Neuronal stem cell (in vitro differentiated cells): ENCODE measurements around the gene PLD4.

Source experiments
- DNase-seq: peaks from one replicate; pipeline ENCODE4 v3.0.0-alpha.2; 2013; ENCODE audit warnings: low spot score
- H2AFZ ChIP-seq: one replicate; pipeline ENCODE4 v1.6.1; 2013; ENCODE audit warnings: mild to moderate bottlenecking, low read length, inconsistent platforms
- H2AK5ac ChIP-seq: 2 replicates; pipeline ENCODE4 v1.6.1; 2013; ENCODE audit warnings: low read depth, mild to moderate bottlenecking, inconsistent platforms, low read length, moderate library complexity, mixed read lengths
- H2BK120ac ChIP-seq: 2 replicates; pipeline ENCODE4 v1.6.1; 2013; ENCODE audit warnings: low read depth, mild to moderate bottlenecking, inconsistent platforms, low read length, moderate library complexity, mixed read lengths
- H2BK12ac ChIP-seq: one replicate; pipeline ENCODE4 v1.6.1; 2013; ENCODE audit warnings: low read length, inconsistent platforms
- H2BK15ac ChIP-seq: 2 replicates; pipeline ENCODE4 v1.6.1; 2013; ENCODE audit warnings: mild to moderate bottlenecking, low read length, inconsistent platforms, mixed read lengths
- H2BK5ac ChIP-seq: one replicate; pipeline ENCODE4 v1.6.1; 2013; ENCODE audit warnings: inconsistent platforms, mild to moderate bottlenecking, low read length, moderate library complexity
- H3K14ac ChIP-seq: one replicate; pipeline ENCODE4 v1.6.1; 2013; ENCODE audit warnings: low read length, inconsistent platforms
- H3K18ac ChIP-seq: 2 replicates; pipeline ENCODE4 v1.6.1; 2013; ENCODE audit warnings: low read length, inconsistent platforms
- H3K23ac ChIP-seq: 2 replicates; pipeline ENCODE4 v1.6.1; 2013; ENCODE audit warnings: low read depth, mild to moderate bottlenecking, mixed read lengths, low read length, inconsistent platforms; ENCODE audit not compliant: poor library complexity
- H3K27ac ChIP-seq: replicated peaks from 3 replicates; pipeline ENCODE4 v1.5.1; 2013; ENCODE audit warnings: low read length, inconsistent platforms
- H3K27me3 ChIP-seq, 3 experiments: 2 replicates each; pipeline ENCODE4 v1.6.1; 2013; ENCODE audit warnings: low read length in 3 of 3, mild to moderate bottlenecking in 2 of 3, inconsistent platforms in 1 of 3, low read depth in 1 of 3, mixed read lengths in 1 of 3, moderate library complexity in 1 of 3; ENCODE audit not compliant: control insufficient read depth in 3 of 3, insufficient read depth in 3 of 3
- H3K36me3 ChIP-seq, 2 donors: replicated peaks in 1 of 2; 2 replicates each; pipeline ENCODE4 v1.6.1; 2013; ENCODE audit warnings: low read length in 2 of 2; ENCODE audit not compliant: control insufficient read depth in 2 of 2, insufficient read depth in 2 of 2
- H3K4ac ChIP-seq: 2 replicates; pipeline ENCODE4 v1.6.1; 2013; ENCODE audit warnings: inconsistent platforms, mild to moderate bottlenecking, low read length, moderate library complexity
- H3K4me1 ChIP-seq, 2 donors: 1 replicate in 1 of 2; 2 replicates in 1 of 2; pipeline ENCODE4 v1.6.1; 2013; ENCODE audit warnings: low read length in 2 of 2, low read depth in 1 of 2; ENCODE audit not compliant: control insufficient read depth in 2 of 2, insufficient read depth in 1 of 2
- H3K4me2 ChIP-seq: one replicate; pipeline ENCODE4 v1.6.1; 2013; ENCODE audit warnings: mild to moderate bottlenecking, low read length, inconsistent platforms; ENCODE audit not compliant: insufficient read depth, poor library complexity, severe bottlenecking
- H3K4me3 ChIP-seq, 2 donors: 2 replicates each; pipeline ENCODE4 v1.5.1; 2013; ENCODE audit warnings: low read length in 2 of 2, mild to moderate bottlenecking in 2 of 2, inconsistent platforms in 1 of 2, moderate library complexity in 1 of 2
- H3K79me1 ChIP-seq: one replicate; pipeline ENCODE4 v1.6.1; 2013; ENCODE audit warnings: low read depth, mild to moderate bottlenecking, inconsistent platforms, low read length, moderate library complexity
- H3K9ac ChIP-seq: one replicate; pipeline ENCODE4 v1.6.1; 2013; ENCODE audit warnings: mild to moderate bottlenecking, low read depth, low read length, inconsistent platforms; ENCODE audit not compliant: poor library complexity
- H3K9me3 ChIP-seq, 2 donors: replicated peaks in 1 of 2; 2 replicates each; pipeline versions ENCODE3 to v1.6.1; 2013; ENCODE audit warnings: low read length in 2 of 2, mild to moderate bottlenecking in 2 of 2, inconsistent platforms in 1 of 2, low read depth in 1 of 2, mixed read lengths in 1 of 2, moderate library complexity in 1 of 2; ENCODE audit not compliant: control insufficient read depth in 2 of 2, insufficient read depth in 1 of 2
- H4K8ac ChIP-seq: one replicate; pipeline ENCODE4 v1.6.1; 2013; ENCODE audit warnings: low read depth, mild to moderate bottlenecking, inconsistent platforms, low read length, moderate library complexity
- H4K91ac ChIP-seq: one replicate; pipeline ENCODE4 v1.6.1; 2013; ENCODE audit warnings: low read length, low read depth, mild to moderate bottlenecking, inconsistent platforms; ENCODE audit not compliant: poor library complexity
- WGBS, 2 donors: extraction: QIAGEN DNeasy Blood & Tissue Kit; methylation state at CpG; one replicate each; pipeline ENCODE4 v1.1.7; 2013; ENCODE audit warnings: missing lambda C conversion rate in 2 of 2, mixed read lengths in 1 of 2; ENCODE audit not compliant: insufficient read length in 2 of 2, insufficient replicate concordance in 1 of 2; ENCODE audit errors: extremely low coverage in 2 of 2; 5-methylcytosine and 5-hydroxymethylcytosine counted together

Gene PLD4

GRCh38 chr14:104979758-104980610 lies 55.3 kb downstream of the PLD4 start:
- H3K4ac ChIP-seq = no peak overlapping the region
- H2BK12ac ChIP-seq = peak overlapping the region; percentile 41
- no peak overlapping the region for H2AFZ ChIP-seq
- H3K18ac ChIP-seq = peak overlapping the region; percentile 57
- H3K23ac ChIP-seq = no peak overlapping the region
- peak overlapping the region; percentile 66 for H2BK5ac ChIP-seq
- peak overlapping the region; percentile 31 for H2BK120ac ChIP-seq
- peaks cover 16 to 17% of the 10 kb centered on the region in 2 donors for H3K4me1 ChIP-seq
- peak overlapping the region; percentile 82 for H3K14ac ChIP-seq
- H2BK15ac ChIP-seq = no peak overlapping the region
- H3K9ac ChIP-seq = peak overlapping the region; percentile 70
- no peaks in the 10 kb centered on the region for H3K36me3 ChIP-seq
- peaks cover 5 to 82% (median 37%) of the 10 kb centered on the region in 3 experiments for H3K27me3 ChIP-seq
- no peak for DNase-seq
- no peak overlapping the region for H4K8ac ChIP-seq
- H4K91ac ChIP-seq = peak overlapping the region; percentile 59
- no peak overlapping the region for H3K4me2 ChIP-seq
- H3K9me3 ChIP-seq = no peaks in the 10 kb centered on the region
- WGBS, 2 donors = no CpG with 5 or more reads among the region's 19 CpGs
- peak overlapping the region; percentile 81 for H2AK5ac ChIP-seq
- H3K4me3 ChIP-seq = no peak overlapping the region
- H3K79me1 ChIP-seq = peaks cover 3% of the 10 kb centered on the region
- H3K27ac ChIP-seq = no peak overlapping the region

DNA sequence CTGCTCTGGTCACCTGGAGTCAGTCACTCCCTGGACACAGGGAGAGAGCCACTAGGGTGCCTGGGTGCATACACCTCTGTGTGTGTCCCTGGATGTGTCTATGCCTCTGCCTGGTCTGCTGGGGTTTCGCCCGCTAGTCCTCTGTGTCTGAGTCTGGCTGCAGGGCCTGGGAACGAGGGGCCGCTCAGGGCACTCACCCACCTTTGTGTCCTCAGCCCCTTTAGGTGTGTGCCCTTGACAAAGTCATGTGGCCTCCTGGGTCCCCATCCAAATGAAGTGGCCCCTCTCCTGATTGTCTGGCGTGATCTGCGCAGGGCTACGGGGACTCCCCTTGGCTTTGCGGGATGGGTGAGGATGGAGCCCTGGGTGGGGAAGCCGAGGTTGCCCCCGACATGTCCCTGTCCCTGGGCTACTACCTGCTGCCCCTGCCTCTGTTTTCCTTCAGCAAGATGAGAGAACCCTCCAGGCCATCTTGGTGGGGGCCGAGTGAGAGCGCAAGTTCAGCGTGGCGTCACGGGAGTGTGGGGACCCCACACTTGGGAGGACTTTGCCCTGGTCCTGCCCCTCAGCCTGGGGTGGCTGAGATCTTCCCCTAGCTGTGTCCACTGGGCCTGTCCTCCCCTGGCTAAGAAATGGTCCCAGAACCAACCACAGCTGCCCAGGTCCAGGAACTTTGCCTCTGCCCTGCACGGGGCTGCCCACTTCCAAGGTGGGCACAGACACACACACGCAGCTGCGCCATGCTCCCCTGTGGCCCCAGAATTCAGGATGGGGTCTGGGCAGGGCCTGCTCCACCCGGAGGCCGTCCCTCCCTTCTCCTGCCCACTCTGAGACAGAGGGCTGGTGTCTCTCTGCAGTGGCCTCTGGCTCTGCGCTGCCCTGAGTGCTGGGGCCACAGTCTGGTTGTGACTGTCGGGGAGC lies 56.2 kb downstream of the PLD4 start:
- Histone ChIP-seq H3K18ac (peak overlapping the region; percentile 41), H3K27ac (no peak overlapping the region), H3K4me3 (no peak overlapping the region), H2AFZ (no peak overlapping the region), H3K4me2 (no peak overlapping the region), H3K4me1 (peaks cover 12 to 16% of the 10 kb centered on the region in 2 donors), H3K36me3 (no peaks in the 10 kb centered on the region), H4K91ac (no peak overlapping the region), H3K4ac (no peak overlapping the region), H2AK5ac (peak overlapping the region; percentile 91), H3K14ac (peak overlapping the region; percentile 82), H3K9ac (no peak overlapping the region), H2BK120ac (peak overlapping the region; percentile 31), H3K79me1 (peaks cover 3% of the 10 kb centered on the region), H2BK12ac (no peak overlapping the region), H3K23ac (peak overlapping the region; percentile 31), H3K9me3 (no peaks in the 10 kb centered on the region), H4K8ac (no peak overlapping the region), H2BK5ac (peak overlapping the region; percentile 66), H2BK15ac (peak overlapping the region; percentile 73), H3K27me3 (peaks cover 5 to 74% (median 35%) of the 10 kb centered on the region in 3 experiments)
- DNase-seq = no peak
- no CpG with 5 or more reads among the region's 22 CpGs for WGBS, 2 donors

DNA sequence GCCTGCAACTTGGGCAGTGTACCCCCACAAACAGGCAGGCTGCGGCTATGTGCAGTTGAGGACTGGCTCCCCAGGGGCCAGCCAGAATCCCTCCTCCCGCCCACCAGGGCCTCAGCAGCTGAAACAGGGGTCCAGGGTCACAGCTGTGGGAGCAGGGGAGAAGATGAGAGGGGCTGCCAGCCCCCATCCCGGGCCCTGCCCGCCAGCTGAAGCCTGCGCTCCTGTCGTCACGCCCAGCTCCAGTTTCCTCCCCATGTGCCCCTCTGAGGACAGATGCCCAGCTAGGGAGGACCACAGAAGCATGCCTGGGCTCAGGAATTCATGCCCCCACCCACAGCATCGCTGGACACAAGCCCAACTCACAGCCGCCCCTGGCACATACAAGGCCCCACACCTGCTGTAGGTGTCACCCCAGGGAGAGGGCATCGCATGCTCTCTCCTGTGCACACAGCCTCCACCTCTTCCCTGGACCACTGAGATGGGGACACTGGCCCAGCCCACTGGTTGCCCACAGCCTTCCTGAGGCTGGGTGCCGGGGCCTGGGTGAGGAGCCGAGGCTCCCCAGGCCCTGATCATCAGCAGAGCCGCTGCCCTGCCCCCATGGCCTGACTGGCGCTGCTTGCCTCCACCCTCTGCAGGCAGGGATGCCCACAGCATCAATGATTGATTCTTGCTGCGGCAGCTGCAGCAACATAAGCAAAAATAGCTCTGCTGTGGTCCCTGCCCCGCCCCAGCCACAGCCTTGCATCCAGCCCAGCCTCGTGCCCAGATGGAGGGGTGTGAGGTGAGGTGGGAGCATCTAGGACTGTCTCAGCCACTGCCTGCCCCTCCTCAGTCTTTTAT lies 57.2 kb downstream of the PLD4 start:
- Histone ChIP-seq H3K4ac (no peak overlapping the region), H3K36me3 (no peaks in the 10 kb centered on the region), H4K8ac (peak overlapping the region; percentile 43), H4K91ac (peak overlapping the region; percentile 85), H2BK12ac (peak overlapping the region; percentile 90), H2BK15ac (peak overlapping the region; percentile 58), H3K4me1 (peaks cover 15% of the 10 kb centered on the region in 2 donors), H3K27me3 (peaks cover 5 to 66% (median 28%) of the 10 kb centered on the region in 3 experiments), H3K4me3 (no peak overlapping the region), H3K14ac (peak overlapping the region; percentile 56), H3K23ac (peak overlapping the region; percentile 73), H3K9ac (peak overlapping the region; percentile 60), H2BK5ac (peak overlapping the region; percentile 82), H3K79me1 (peaks cover 3% of the 10 kb centered on the region), H3K27ac (no peak overlapping the region), H3K9me3 (no peaks in the 10 kb centered on the region), H2AK5ac (peak overlapping the region; percentile 95), H3K4me2 (no peak overlapping the region), H3K18ac (peak overlapping the region; percentile 57), H2AFZ (no peak overlapping the region), H2BK120ac (peak overlapping the region; percentile 30)
- no CpG with 5 or more reads among the region's 17 CpGs for WGBS, 2 donors
- DNase-seq = no peak
